GM19238 (cell line): ENCODE results near the gene CTNNA1.
A peak's percentile ranks its signal among the peaks of the same experiment; 100 is the strongest.
"Not testable (repeated sequence)": the region's sequence is repeated elsewhere in the genome, so short reads cannot be mapped to it uniquely, and the experiment has no call there.

Experiments
- DNase-seq: peaks from one replicate; pipeline ENCODE4 v3.0.0; 2011; ENCODE audit warnings: low spot score; ENCODE audit not compliant: insufficient read length

The CTNNA1 gene

GRCh38 chr5:138807182-138807581 is 54.0 kb downstream of the CTNNA1 start:
- DNase-seq: no peak

- no peak for DNase-seq
These were observed 56.2 kb downstream of the CTNNA1 start for GRCh38 chr5:138809391-138809790.

GRCh38 chr5:138810861-138811260 is 57.6 kb downstream of the CTNNA1 start:
- DNase-seq: not testable (repeated sequence)

DNA sequence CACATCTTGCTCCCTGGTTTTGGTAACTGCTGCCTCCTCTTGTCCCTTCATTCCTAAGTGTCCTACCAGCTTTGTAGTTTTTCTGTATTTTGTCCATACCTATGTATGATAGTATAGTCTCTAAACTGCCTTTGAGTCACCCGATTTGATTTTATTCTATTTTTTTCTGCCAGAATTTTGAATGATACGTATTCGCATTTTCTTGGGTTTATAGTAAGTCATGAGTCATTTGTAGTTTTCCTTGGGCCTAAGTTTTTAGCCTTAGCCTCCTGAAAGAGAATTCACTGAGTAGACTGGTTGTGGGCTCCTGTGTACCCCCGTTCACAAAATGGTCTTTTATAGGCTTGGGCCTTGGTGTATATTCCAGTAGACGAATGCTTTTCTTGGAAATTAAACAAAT is 62.3 kb downstream of the CTNNA1 start:
- no peak for DNase-seq

DNA sequence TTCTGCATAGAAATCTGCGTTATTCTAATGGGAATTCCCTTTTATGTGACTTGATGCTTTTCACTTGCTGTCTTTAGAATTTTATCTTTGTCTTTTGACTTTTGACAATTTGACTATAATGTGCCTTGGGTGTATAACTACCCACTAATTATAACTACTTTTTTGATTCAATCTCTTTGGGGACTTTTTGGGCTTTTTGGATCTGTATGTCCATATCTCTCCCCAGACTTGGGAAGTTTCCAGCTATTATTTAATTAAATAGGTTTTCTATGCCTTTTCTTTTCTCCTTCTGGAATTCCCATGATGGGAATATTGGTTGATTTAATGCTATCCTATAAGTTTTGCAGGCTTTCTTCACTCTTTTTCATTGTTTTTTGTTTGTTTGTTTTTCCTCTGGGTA is 64.0 kb downstream of the CTNNA1 start:
- DNase-seq: no peak

GRCh38 chr5:138819081-138819480 is 65.9 kb downstream of the CTNNA1 start:
- no peak for DNase-seq

- no peak for DNase-seq
These were observed 67.5 kb downstream of the CTNNA1 start for GRCh38 chr5:138820695-138821094.

- no peak for DNase-seq
These were observed 71.3 kb downstream of the CTNNA1 start for GRCh38 chr5:138824516-138824915.

DNA sequence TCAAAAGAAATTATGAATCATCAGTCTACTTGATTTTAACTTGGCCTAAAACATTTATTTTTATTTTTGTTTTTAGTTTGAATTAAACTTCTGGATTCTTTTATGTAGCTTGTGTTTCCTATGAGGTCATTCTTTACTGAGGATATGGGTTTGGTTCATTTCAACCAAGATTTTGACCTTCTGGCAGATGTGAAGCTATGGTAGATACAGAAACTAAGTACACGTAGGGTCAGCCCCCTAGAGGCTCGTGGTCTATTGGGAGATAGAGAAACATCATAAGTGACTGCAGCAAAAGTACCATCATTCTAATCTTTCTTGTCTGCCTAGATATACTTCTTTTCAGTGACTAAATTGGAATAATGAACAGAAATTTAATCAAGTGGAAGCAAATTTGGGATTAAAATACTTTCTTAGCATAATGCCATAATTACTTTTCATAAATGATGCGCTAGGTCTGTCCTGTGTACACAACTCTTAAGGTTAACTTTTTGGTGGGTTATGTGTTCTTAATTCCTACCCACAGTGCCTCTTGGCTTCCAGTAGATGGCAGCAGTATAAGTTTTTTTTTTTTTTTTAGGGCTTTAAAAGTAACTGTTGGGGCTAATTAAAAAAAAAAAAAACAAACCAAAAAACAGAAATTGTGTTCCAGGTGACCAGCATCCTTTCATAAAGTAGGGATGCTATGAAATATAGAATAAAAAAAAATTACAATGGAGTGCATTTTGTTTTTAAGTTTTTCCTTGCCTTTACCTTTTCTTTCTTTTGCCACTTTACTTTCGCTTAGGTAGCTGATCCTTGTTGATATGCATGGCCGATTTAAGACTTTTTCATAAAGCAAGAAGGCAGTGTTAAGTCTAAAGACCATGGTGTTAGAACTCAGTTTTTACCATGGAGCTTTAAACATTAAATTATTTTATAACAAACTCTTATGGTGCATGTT is 72.0 kb downstream of the CTNNA1 start:
- peak; percentile 10 for DNase-seq

DNA sequence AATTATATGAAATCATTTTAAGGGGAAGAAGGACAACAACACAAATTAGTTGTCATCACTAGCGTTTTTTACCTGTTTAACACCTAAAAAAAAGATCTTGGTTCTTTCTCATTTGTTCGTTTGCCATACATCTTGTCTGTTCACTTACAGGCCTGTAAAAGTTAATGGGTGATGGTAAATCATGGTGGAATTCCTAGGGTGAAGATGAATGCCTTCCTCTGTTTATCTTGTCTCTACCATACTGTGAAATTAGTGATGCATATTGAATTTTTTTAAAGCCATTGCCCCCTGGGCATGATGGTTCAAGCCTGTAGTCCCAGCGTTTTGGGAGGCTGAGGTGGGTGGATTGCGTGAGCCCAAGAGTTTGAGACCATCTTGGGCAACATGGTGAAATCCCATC is 75.3 kb downstream of the CTNNA1 start:
- DNase-seq: no peak

GRCh38 chr5:138829341-138829740 is 76.1 kb downstream of the CTNNA1 start:
- DNase-seq: no peak

- no peak for DNase-seq
These were observed 78.5 kb downstream of the CTNNA1 start for GRCh38 chr5:138831703-138832102.

DNA sequence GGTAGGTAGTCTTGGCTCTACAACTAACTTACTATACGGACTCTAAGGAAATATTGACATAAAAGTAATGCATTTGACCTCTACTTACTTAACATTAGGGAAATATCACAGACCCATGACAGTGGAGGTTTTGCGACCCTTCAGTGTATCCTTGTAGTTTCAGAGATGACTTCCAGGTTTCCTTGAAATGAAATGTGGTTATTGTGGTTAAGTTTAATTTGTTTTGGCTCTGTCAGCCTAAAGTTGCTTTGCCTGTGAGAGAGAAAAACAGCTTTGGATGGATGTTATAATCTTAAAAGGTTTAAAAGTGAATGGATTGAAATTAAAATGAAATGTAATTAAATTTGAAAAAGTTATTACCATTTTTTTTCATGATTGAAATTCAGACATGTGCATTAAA is 79.0 kb downstream of the CTNNA1 start:
- no peak for DNase-seq

GRCh38 chr5:138833080-138833479 is 79.9 kb downstream of the CTNNA1 start:
- no peak for DNase-seq

DNA sequence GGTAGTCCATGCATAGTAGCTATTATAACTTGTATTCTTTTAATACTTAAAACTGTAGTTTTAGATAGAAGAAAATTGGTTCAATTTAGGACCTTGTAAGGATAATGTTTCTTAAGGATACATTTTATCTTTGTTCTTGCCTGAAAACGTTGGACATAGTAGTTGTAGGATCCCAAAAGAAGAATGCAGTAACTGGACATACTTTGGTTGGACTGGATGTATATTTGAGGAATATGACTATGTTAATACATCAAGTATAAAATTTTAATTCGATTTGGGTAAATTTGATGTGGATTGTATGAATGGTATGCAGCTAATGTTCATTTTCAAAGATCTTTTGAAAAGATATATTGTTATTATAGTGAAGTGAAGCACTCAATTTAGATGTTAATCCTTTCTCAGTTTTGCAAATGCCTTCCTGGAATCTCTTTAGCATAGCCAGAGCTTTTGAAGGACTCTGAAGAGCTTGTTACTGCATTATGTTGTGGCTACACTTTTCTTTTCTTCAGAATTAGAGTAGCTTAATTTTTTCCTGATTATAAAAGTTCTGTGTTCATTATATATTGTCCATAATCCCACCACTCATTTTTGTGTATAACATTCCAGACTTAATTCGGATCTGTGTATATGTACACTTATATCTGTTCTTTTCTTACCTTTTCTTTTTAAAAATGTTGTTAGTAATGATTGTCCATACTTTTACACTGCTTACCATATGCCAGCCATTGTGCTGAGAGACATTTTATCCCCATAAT is 80.7 kb downstream of the CTNNA1 start:
- no peak for DNase-seq

- DNase-seq: not testable (repeated sequence)
These were observed 81.6 kb downstream of the CTNNA1 start for GRCh38 chr5:138834853-138835252.

DNA sequence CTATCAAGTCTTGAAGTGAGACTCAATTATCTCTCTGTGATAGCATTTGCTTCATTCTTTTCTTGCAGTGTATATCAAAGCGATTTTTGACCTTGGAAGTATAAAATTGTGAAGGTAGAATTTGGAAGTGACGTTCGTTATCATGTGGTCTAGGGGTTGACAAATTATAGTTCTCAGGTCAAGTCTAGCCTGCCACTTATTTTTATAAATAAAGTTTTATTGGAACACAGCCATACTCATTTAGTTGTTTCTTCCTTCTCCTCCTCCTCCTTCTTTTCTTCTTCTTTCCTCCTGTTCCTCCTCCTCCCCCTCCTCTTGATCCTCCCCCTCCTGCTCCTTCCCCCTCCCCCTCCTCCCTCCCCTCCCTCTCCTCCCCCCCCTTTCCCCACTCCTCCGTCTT is 83.9 kb downstream of the CTNNA1 start:
- no peak for DNase-seq

DNA sequence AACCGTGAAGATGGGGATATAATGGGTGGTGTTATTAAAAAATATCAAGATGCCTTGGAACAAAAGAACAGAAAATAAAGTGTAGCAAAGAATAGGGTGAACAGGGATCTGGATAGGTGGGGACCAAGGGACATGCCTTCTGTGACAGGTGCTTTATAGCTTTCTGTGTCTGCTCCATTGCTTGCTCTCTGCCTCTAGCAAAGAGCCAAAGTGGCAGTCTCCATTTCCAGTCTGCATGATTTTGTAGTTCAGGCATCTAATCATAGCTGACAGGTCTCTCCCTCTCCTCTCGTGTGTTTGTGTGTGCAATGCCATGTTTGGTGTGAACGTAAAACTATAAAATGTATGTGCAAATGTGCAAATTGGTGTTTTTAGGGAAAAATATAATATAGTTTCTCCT is 86.9 kb downstream of the CTNNA1 start:
- DNase-seq: no peak

- no peak for DNase-seq
These were observed 88.3 kb downstream of the CTNNA1 start for GRCh38 chr5:138841531-138841930.

- DNase-seq: no peak
These were observed 90.3 kb downstream of the CTNNA1 start for GRCh38 chr5:138843316-138844124.

GRCh38 chr5:138844125-138844461 is 90.9 kb downstream of the CTNNA1 start:
- DNase-seq: no peak
